Psoas muscle (tissue), 8 donors: ENCODE results near the gene HOXA4. TPM values are rescaled to one million over a fixed set of nuclear protein-coding genes. Genes with fewer than 3 reads are reported as not detected.

Source experiments
- ATAC-seq, 4 donors: fragments of 200-7000 bp; cut with Tn5 transposase; one replicate each; pipeline ENCODE4 v1.9.1; 2020; ENCODE audit warnings: moderate library complexity in 3 of 4, mild to moderate bottlenecking in 2 of 4
- DNase-seq, 2 donors: peaks; one replicate each; pipeline ENCODE4 v3.0.0-alpha.2; 2020
- H3K27ac ChIP-seq: fragments of 200-600 bp; one replicate; pipeline ENCODE4 v1.8.0; 2022
- H3K27me3 ChIP-seq, 3 donors: fragments of 200-600 bp in 1 of 3; one replicate each; pipeline versions ENCODE4 v1.6.1 to v1.8.0; 2013 to 2022; ENCODE audit warnings: low read length in 2 of 3, mild to moderate bottlenecking in 2 of 3, moderate library complexity in 1 of 3; ENCODE audit not compliant: insufficient read depth in 3 of 3
- H3K36me3 ChIP-seq, 2 donors: fragments of 200-600 bp in 1 of 2; one replicate each; pipeline versions ENCODE4 v1.6.1 to v1.8.0; 2013 to 2022; ENCODE audit warnings: low read depth in 1 of 2, mild to moderate bottlenecking in 1 of 2, moderate library complexity in 1 of 2; ENCODE audit not compliant: insufficient read depth in 1 of 2
- H3K4me1 ChIP-seq: fragments of 200-600 bp; one replicate; pipeline ENCODE4 v1.8.0; 2022
- H3K4me3 ChIP-seq: fragments of 200-600 bp; one replicate; pipeline ENCODE4 v1.8.0; 2022; ENCODE audit warnings: mild to moderate bottlenecking
- H3K9me3 ChIP-seq: fragments of 200-600 bp; one replicate; pipeline ENCODE4 v1.8.0; 2022
- CTCF ChIP-seq: fragments of 200-600 bp; IDR thresholded peaks from one replicate; pipeline ENCODE4 v1.8.0; 2022; ENCODE audit warnings: antibody characterized with exemption
- WGBS, 3 donors: extraction: QIAGEN DNeasy Blood & Tissue Kit; methylation state at CpG; one replicate each; pipeline versions ENCODE4 v1.1.6 to v1.1.7; 2013; 5-methylcytosine and 5-hydroxymethylcytosine counted together
- intact Hi-C, 2 donors: fragments of 100-400 bp; cut with DNase I; formaldehyde crosslinking; loops; one replicate each; pipeline versions ENCODE4 v1.11.0 to v1.14.2; 2022
- polyA plus RNA-seq, 3 donors: library from polyadenylated mRNA; stranded (reverse); fragments of 200-250 nt; gene quantifications; one replicate each; pipeline ENCODE4 v1.2.3, GENCODE V29; 2013
- total RNA-seq, 4 donors: library from RNA; stranded (reverse); fragmentation: NEBNext Ultra II Directional in 2 of 4; extraction: Animal tissue kit (Norgen Biotek cat#: 25700) in 2 of 4; gene quantifications; one replicate each; pipeline versions ENCODE4 v1.2.1 to v1.2.4, GENCODE V29; 2021 to 2023
- donor health status: healthy with polysubstance abuse.
- donor health status: DM: no; HTN: no; CAD: no; lungs with moderate emphysema.
- donor health status: Bipolar disorder and iron deficiency.
- donor health status: healthy.
- donor health status: DM: yes; HTN: yes; CAD: no.
- donor health status: DM: no; HTN: no; CAD: no.
- donor health status: DM: no; HTN: no; CAD: no.
- donor health status: DM: yes; HTN: yes; CAD: no.

Gene HOXA4
- total and polyA plus RNA-seq, 7 donors = 6.8 to 20.8 (median 10.1) TPM

GRCh38 chr7:27078616-27079233, 51.8 kb downstream of the HOXA4 start:
- no peak for ATAC-seq
- intact Hi-C loops = no loop called here
- TF ChIP-seq CTCF = no peak
- Histone ChIP-seq H3K9me3 (no peaks in the 10 kb centered on the region), H3K36me3 (no peaks in the 10 kb centered on the region), H3K4me3 (no peak overlapping the region), H3K27ac (no peak overlapping the region), H3K4me1 (no peaks in the 10 kb centered on the region), H3K27me3 (no peaks in the 10 kb centered on the region)
- DNase-seq = no peak
- 96 to 99% (median 97%) methylated on average over 5 of the region's 5 CpGs for WGBS, 3 donors

Other genes with a start within 250 kb of the HOXA4 start
- under 1 TPM in 2 of 4 donors, not detected in 2; 0.17 to 0.21 TPM for gene HOXA1, start 34.8 kb downstream of the HOXA4 start, total RNA-seq
- gene HOXA1, start 34.8 kb downstream of the HOXA4 start, polyA plus RNA-seq = under 1 TPM; 0.03 to 0.22 (median 0.22) TPM
- gene HOXA2, start 28.1 kb downstream of the HOXA4 start, total RNA-seq = 1 to 10 TPM in 1 of 4 donors, under 1 TPM in 3; 0.17 to 1.1 (median 0.53) TPM
- gene HOXA2, start 28.1 kb downstream of the HOXA4 start, polyA plus RNA-seq = under 1 TPM; 0.23 to 0.42 (median 0.29) TPM
- gene HOXA5, start 12.9 kb upstream of the HOXA4 start, total RNA-seq = 10 to 100 TPM in 1 of 4 donors, 1 to 10 TPM in 3; 4.7 to 18.8 (median 8.1) TPM
- 1 to 10 TPM; 2.6 to 7.6 (median 4.6) TPM for gene HOXA5, start 12.9 kb upstream of the HOXA4 start, polyA plus RNA-seq
- 1 to 10 TPM; 2.5 to 3.7 (median 3.1) TPM for gene HOXA6, start 17.0 kb upstream of the HOXA4 start, total RNA-seq
- 1 to 10 TPM in 2 of 3 donors, under 1 TPM in 1; 0.64 to 3.2 (median 1.5) TPM for gene HOXA6, start 17.0 kb upstream of the HOXA4 start, polyA plus RNA-seq
- gene HOXA3, start 21.8 kb upstream of the HOXA4 start, total RNA-seq = 1 to 10 TPM; 3.3 to 5.6 (median 4.2) TPM
- gene HOXA3, start 21.8 kb upstream of the HOXA4 start, polyA plus RNA-seq = 1 to 10 TPM in 1 of 3 donors, under 1 TPM in 2; 0.65 to 2.6 (median 0.97) TPM
- 1 to 10 TPM; 4.7 to 8.4 (median 6.7) TPM for gene HOXA7, start 25.9 kb upstream of the HOXA4 start, total RNA-seq
- gene HOXA7, start 25.9 kb upstream of the HOXA4 start, polyA plus RNA-seq = 10 to 100 TPM in 1 of 3 donors, 1 to 10 TPM in 2; 2.9 to 10.2 (median 6.2) TPM
- 10 to 100 TPM in 1 of 4 donors, 1 to 10 TPM in 1, under 1 TPM in 1, not detected in 1; 0.81 to 19.9 (median 4.9) TPM for gene HOXA9, start 34.8 kb upstream of the HOXA4 start, total RNA-seq
- gene HOXA9, start 34.8 kb upstream of the HOXA4 start, polyA plus RNA-seq = 10 to 100 TPM; 13.8 to 55.9 (median 18.2) TPM
- gene HOXA10, start 43.6 kb upstream of the HOXA4 start, total RNA-seq = 10 to 100 TPM in 2 of 4 donors, under 1 TPM in 1, not detected in 1; 0.81 to 34.3 (median 19.2) TPM
- gene HOXA10, start 43.6 kb upstream of the HOXA4 start, polyA plus RNA-seq = 10 to 100 TPM; 17.2 to 77.5 (median 32.0) TPM
- 1 to 10 TPM in 1 of 4 donors, not detected in 3; 1.1 TPM for gene HOXA11, start 54.5 kb upstream of the HOXA4 start, total RNA-seq
- under 1 TPM; 0.08 to 0.90 (median 0.25) TPM for gene HOXA11, start 54.5 kb upstream of the HOXA4 start, polyA plus RNA-seq
- gene HOXA13, start 69.3 kb upstream of the HOXA4 start, total RNA-seq = under 1 TPM in 1 of 4 donors, not detected in 3; 0.06 TPM
- gene HOXA13, start 69.3 kb upstream of the HOXA4 start, polyA plus RNA-seq = under 1 TPM in 2 of 3 donors, not detected in 1; 0.01 to 0.08 TPM
- gene EVX1, start 112.0 kb upstream of the HOXA4 start, total RNA-seq = not detected
- not detected for gene EVX1, start 112.0 kb upstream of the HOXA4 start, polyA plus RNA-seq